ENCODE data around the gene RIC3. TPM values are rescaled to one million over a fixed set of nuclear protein-coding genes. Genes with fewer than 3 reads are reported as not detected.

RIC3 gene
- total RNA-seq, 1 experiment from 2014 or later: 0.38 TPM

GRCh38 chr11:8205566-8205965, 36.7 kb upstream of the RIC3 start:
- CTCF ChIA-PET: no interaction called here
- H3K4me3 Mint-ChIP-seq (ENCODE audit: low read depth, unreplicated experiment): no peak overlapping the region
- H3K27me3 Mint-ChIP-seq (ENCODE audit: unreplicated experiment): peaks cover 90% of the 10 kb centered on the region
- no peak for DNase-seq
- H3K9me3 Mint-ChIP-seq (ENCODE audit: low read depth, unreplicated experiment): no peaks in the 10 kb centered on the region
- H3K27ac Mint-ChIP-seq (ENCODE audit: unreplicated experiment): no peak overlapping the region
- no peaks in the 10 kb centered on the region for H3K36me3 Mint-ChIP-seq (ENCODE audit: insufficient read depth, unreplicated experiment)
- intact Hi-C loops (cut with micrococcal nuclease; ENCODE audit: unreplicated experiment): no loop called here
- no peaks in the 10 kb centered on the region for H3K4me1 Mint-ChIP-seq (ENCODE audit: low read depth, unreplicated experiment)
- no TSS peak for BruUV-seq (replicated peaks)
- TF ChIP-seq CTCF (IDR thresholded peaks at IDR 0.05; ENCODE audit: unreplicated experiment): no peak

GRCh38 chr11:8204596-8204995, 35.8 kb upstream of the RIC3 start:
- Mint-ChIP-seq H3K27ac (ENCODE audit: unreplicated experiment) (no peak overlapping the region), H3K27me3 (ENCODE audit: unreplicated experiment) (peaks cover 87% of the 10 kb centered on the region), H3K36me3 (ENCODE audit: insufficient read depth, unreplicated experiment) (no peaks in the 10 kb centered on the region), H3K9me3 (ENCODE audit: low read depth, unreplicated experiment) (no peaks in the 10 kb centered on the region), H3K4me3 (ENCODE audit: low read depth, unreplicated experiment) (no peak overlapping the region), H3K4me1 (ENCODE audit: low read depth, unreplicated experiment) (no peaks in the 10 kb centered on the region)
- TF ChIP-seq CTCF (IDR thresholded peaks at IDR 0.05; ENCODE audit: unreplicated experiment): no peak
- intact Hi-C loops (cut with micrococcal nuclease; ENCODE audit: unreplicated experiment): no loop called here
- BruUV-seq (replicated peaks): no TSS peak
- CTCF ChIA-PET: no interaction called here
- DNase-seq: no peak

GRCh38 chr11:8204025-8204424, 35.2 kb upstream of the RIC3 start:
- no peak overlapping the region for H3K4me3 Mint-ChIP-seq (ENCODE audit: low read depth, unreplicated experiment)
- H3K4me1 Mint-ChIP-seq (ENCODE audit: low read depth, unreplicated experiment): no peaks in the 10 kb centered on the region
- H3K36me3 Mint-ChIP-seq (ENCODE audit: insufficient read depth, unreplicated experiment): no peaks in the 10 kb centered on the region
- CTCF ChIA-PET: no interaction called here
- no peak for DNase-seq
- H3K9me3 Mint-ChIP-seq (ENCODE audit: low read depth, unreplicated experiment): no peaks in the 10 kb centered on the region
- no TSS peak for BruUV-seq (replicated peaks)
- intact Hi-C loops (cut with micrococcal nuclease; ENCODE audit: unreplicated experiment): no loop called here
- TF ChIP-seq CTCF (IDR thresholded peaks at IDR 0.05; ENCODE audit: unreplicated experiment): no peak
- H3K27ac Mint-ChIP-seq (ENCODE audit: unreplicated experiment): no peak overlapping the region
- peaks cover 87% of the 10 kb centered on the region for H3K27me3 Mint-ChIP-seq (ENCODE audit: unreplicated experiment)

GRCh38 chr11:8203414-8203715, 34.5 kb upstream of the RIC3 start:
- H3K9me3 Mint-ChIP-seq (ENCODE audit: low read depth, unreplicated experiment): no peaks in the 10 kb centered on the region
- DNase-seq: no peak
- no TSS peak for BruUV-seq (replicated peaks)
- H3K4me1 Mint-ChIP-seq (ENCODE audit: low read depth, unreplicated experiment): no peaks in the 10 kb centered on the region
- H3K27ac Mint-ChIP-seq (ENCODE audit: unreplicated experiment): no peak overlapping the region
- H3K27me3 Mint-ChIP-seq (ENCODE audit: unreplicated experiment): peaks cover 87% of the 10 kb centered on the region
- no peak overlapping the region for H3K4me3 Mint-ChIP-seq (ENCODE audit: low read depth, unreplicated experiment)
- CTCF ChIA-PET: no interaction called here
- no peaks in the 10 kb centered on the region for H3K36me3 Mint-ChIP-seq (ENCODE audit: insufficient read depth, unreplicated experiment)
- intact Hi-C loops (cut with micrococcal nuclease; ENCODE audit: unreplicated experiment): no loop called here
- no peak for TF ChIP-seq CTCF (IDR thresholded peaks at IDR 0.05; ENCODE audit: unreplicated experiment)
